GM19468 (cell line): ENCODE results near the gene GPR37L1.
"Not testable (repeated sequence)": the region's sequence is repeated elsewhere in the genome, so short reads cannot be mapped to it uniquely, and the experiment has no call there.

ENCODE experiments used
- ATAC-seq: cut with Tn5 transposase; IDR thresholded peaks from one replicate; pipeline ENCODE4 v1.9.1; 2021; ENCODE audit warnings: mild to moderate bottlenecking, moderate library complexity, moderate number of reproducible peaks; ENCODE audit not compliant: unreplicated experiment; ENCODE audit errors: extremely low read depth

The GPR37L1 gene

GRCh38 chr1:202165267-202165941 is 42.7 kb downstream of the GPR37L1 start:
- no peak for ATAC-seq

- no peak for ATAC-seq
Observed at GRCh38 chr1:202165942-202166843, 43.5 kb downstream of the GPR37L1 start.

- not testable (repeated sequence) for ATAC-seq
Observed at GRCh38 chr1:202167054-202167453, 44.3 kb downstream of the GPR37L1 start.

- ATAC-seq: no peak
Observed at GRCh38 chr1:202167708-202168415, 45.1 kb downstream of the GPR37L1 start.

- ATAC-seq: no peak
Observed at GRCh38 chr1:202168861-202169260, 46.1 kb downstream of the GPR37L1 start.

GRCh38 chr1:202170726-202171125 is 48.0 kb downstream of the GPR37L1 start:
- ATAC-seq: no peak

- no peak for ATAC-seq
Observed at GRCh38 chr1:202171292-202172014, 48.7 kb downstream of the GPR37L1 start.

GRCh38 chr1:202172015-202172355 is 49.3 kb downstream of the GPR37L1 start:
- ATAC-seq: no peak

- ATAC-seq: no peak
Observed at GRCh38 chr1:202173993-202174392, 51.3 kb downstream of the GPR37L1 start.

GRCh38 chr1:202176949-202177927 is 54.5 kb downstream of the GPR37L1 start:
- no peak for ATAC-seq

GRCh38 chr1:202179828-202180750 is 57.4 kb downstream of the GPR37L1 start:
- no peak for ATAC-seq

GRCh38 chr1:202180751-202181139 is 58.0 kb downstream of the GPR37L1 start:
- ATAC-seq: not testable (repeated sequence)

GRCh38 chr1:202181586-202181985 is 58.9 kb downstream of the GPR37L1 start:
- no peak for ATAC-seq

- no peak for ATAC-seq
Observed at GRCh38 chr1:202182040-202182877, 59.5 kb downstream of the GPR37L1 start.
